Thyroid gland (tissue), 4 donors: ENCODE results near the gene FAM180A. TPM values are rescaled to one million over a fixed set of nuclear protein-coding genes. Genes with fewer than 3 reads are reported as not detected.

Source experiments
- DNase-seq, 2 donors: peaks; one replicate each; pipeline ENCODE4 v3.0.0-alpha.2; 2019
- H3K27ac ChIP-seq, 3 donors: fragments of 200-600 bp; sonication (generic); 1 replicate in 2 of 3; 2 replicates in 1 of 3; pipeline ENCODE4 v1.5.1; 2016 to 2019; ENCODE audit warnings: mild to moderate bottlenecking in 1 of 3, moderate library complexity in 1 of 3
- H3K27me3 ChIP-seq: fragments of 200-600 bp; sonication (generic); one replicate; pipeline ENCODE4 v1.5.1; 2019
- H3K36me3 ChIP-seq, 2 donors: fragments of 200-600 bp; sonication (generic); one replicate each; pipeline ENCODE4 v1.5.1; 2016 to 2019
- H3K4me1 ChIP-seq, 2 donors: fragments of 200-600 bp; sonication (generic); one replicate each; pipeline ENCODE4 v1.5.1; 2017 to 2019
- H3K4me3 ChIP-seq, 3 donors: fragments of 200-600 bp; sonication (generic); replicated peaks in 1 of 3; 1 replicate in 2 of 3; 2 replicates in 1 of 3; pipeline ENCODE4 v1.5.1; 2016; ENCODE audit warnings: mild to moderate bottlenecking in 1 of 3
- H3K9me3 ChIP-seq: fragments of 200-600 bp; sonication (generic); one replicate; pipeline ENCODE4 v1.5.1; 2017
- POLR2A ChIP-seq, 2 donors: fragments of 450-650 bp; IDR thresholded peaks; one replicate each; pipeline ENCODE4 v1.6.1; 2017; ENCODE audit warnings: antibody characterized with exemption in 2 of 2, mild to moderate bottlenecking in 2 of 2, moderate library complexity in 1 of 2
- WGBS, 2 donors: methylation state at CpG; one replicate each; pipeline ENCODE4 v1.1.5; 2017; 5-methylcytosine and 5-hydroxymethylcytosine counted together
- intact Hi-C: fragments of 100-400 bp; cut with DNase I; formaldehyde crosslinking; loops from one replicate; pipeline ENCODE4 v1.15.1; 2023
- total RNA-seq, 4 donors: library from RNA; depleted of rRNA; stranded (reverse); fragments of >200 nt; gene quantifications; one replicate each; pipeline ENCODE4 v1.2.3, GENCODE V29; 2016
- TF ChIP-seq, protein P1 (sequence below), 6 experiments: fragments of 200-600 bp in 3 of 6; fragments of 450-650 bp in 3 of 6; sonication (generic) in 3 of 6; IDR thresholded peaks; one replicate each; pipeline ENCODE4 v1.5.1; 2016 to 2019; ENCODE audit warnings: antibody characterized with exemption in 6 of 6, mild to moderate bottlenecking in 2 of 6, inconsistent platforms in 1 of 6, moderate library complexity in 1 of 6

The FAM180A gene
- total RNA-seq, 4 donors from 2014 or later: 2.7 to 5.0 (median 3.5) TPM

- Histone ChIP-seq H3K4me3 (no peak overlapping the region), H3K4me1 (peaks cover 12% of the 10 kb centered on the region in 2 donors), H3K9me3 (no peaks in the 10 kb centered on the region), H3K36me3 (no peaks in the 10 kb centered on the region), H3K27me3 (no peaks in the 10 kb centered on the region), H3K27ac (no peak overlapping the region)
- TF ChIP-seq POLR2A (IDR thresholded peaks at IDR 0.05): no peak
- TF ChIP-seq, protein P1, sequence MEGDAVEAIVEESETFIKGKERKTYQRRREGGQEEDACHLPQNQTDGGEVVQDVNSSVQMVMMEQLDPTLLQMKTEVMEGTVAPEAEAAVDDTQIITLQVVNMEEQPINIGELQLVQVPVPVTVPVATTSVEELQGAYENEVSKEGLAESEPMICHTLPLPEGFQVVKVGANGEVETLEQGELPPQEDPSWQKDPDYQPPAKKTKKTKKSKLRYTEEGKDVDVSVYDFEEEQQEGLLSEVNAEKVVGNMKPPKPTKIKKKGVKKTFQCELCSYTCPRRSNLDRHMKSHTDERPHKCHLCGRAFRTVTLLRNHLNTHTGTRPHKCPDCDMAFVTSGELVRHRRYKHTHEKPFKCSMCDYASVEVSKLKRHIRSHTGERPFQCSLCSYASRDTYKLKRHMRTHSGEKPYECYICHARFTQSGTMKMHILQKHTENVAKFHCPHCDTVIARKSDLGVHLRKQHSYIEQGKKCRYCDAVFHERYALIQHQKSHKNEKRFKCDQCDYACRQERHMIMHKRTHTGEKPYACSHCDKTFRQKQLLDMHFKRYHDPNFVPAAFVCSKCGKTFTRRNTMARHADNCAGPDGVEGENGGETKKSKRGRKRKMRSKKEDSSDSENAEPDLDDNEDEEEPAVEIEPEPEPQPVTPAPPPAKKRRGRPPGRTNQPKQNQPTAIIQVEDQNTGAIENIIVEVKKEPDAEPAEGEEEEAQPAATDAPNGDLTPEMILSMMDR (IDR thresholded peaks at IDR 0.05): no peak
- DNase-seq: no peak
- intact Hi-C loops: no loop called here
- WGBS, 2 donors: 86 to 88% methylated on average over 7 of the region's 7 CpGs
Observed at GRCh38 chr7:135706858-135707569, 41.6 kb downstream of the FAM180A start.

- WGBS, 2 donors: 89 to 91% methylated on average over 20 of the region's 20 CpGs
- TF ChIP-seq, protein P1 (IDR thresholded peaks at IDR 0.05): no peak
- no peak for TF ChIP-seq POLR2A (IDR thresholded peaks at IDR 0.05)
- DNase-seq: no peak
Observed at GRCh38 chr7:135706038-135706742, 42.4 kb downstream of the FAM180A start.

GRCh38 chr7:135704698-135705097 lies 43.9 kb downstream of the FAM180A start:
- H3K27ac ChIP-seq: no peak overlapping the region
- H3K27me3 ChIP-seq: no peaks in the 10 kb centered on the region
- DNase-seq: no peak
- intact Hi-C loops: no loop called here
- H3K4me3 ChIP-seq: no peak overlapping the region
- H3K4me1 ChIP-seq: peaks cover under 1% of the 10 kb centered on the region in 2 donors
- 74 to 81% methylated on average over 5 of the region's 5 CpGs for WGBS, 2 donors
- TF ChIP-seq, protein P1 (IDR thresholded peaks at IDR 0.05): no peak
- no peak for TF ChIP-seq POLR2A (IDR thresholded peaks at IDR 0.05)
- H3K9me3 ChIP-seq: no peaks in the 10 kb centered on the region
- no peaks in the 10 kb centered on the region for H3K36me3 ChIP-seq

More at GRCh38 chr7:135706038-135706742, 42.4 kb downstream of the FAM180A start:
- Histone ChIP-seq H3K4me3 (no peak overlapping the region), H3K27me3 (no peaks in the 10 kb centered on the region), H3K27ac (no peak overlapping the region), H3K36me3 (no peaks in the 10 kb centered on the region), H3K9me3 (no peaks in the 10 kb centered on the region), H3K4me1 (peaks cover 10 to 12% of the 10 kb centered on the region in 2 donors)
- intact Hi-C loops: no loop called here

DNA sequence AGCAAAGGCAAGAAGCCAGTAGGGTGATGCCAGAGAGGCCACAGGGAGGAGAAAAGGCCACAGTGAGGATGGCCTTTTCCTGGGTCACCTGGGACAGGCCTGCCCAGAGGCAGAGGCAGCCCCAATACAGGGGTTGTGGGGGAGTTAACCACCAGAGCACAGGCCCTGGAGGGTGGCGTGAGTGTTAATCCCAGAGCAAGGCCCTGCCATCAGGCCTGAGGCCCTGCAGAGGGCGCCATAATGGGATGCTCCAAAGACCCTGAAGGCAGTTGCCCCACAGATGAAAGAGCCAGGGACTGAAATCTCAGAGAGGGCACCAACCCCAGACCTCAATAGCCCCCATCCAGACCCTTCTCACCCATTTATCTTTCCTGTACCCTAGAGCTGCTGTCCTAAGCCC lies 44.5 kb downstream of the FAM180A start:
- Histone ChIP-seq H3K9me3 (no peaks in the 10 kb centered on the region), H3K27me3 (no peaks in the 10 kb centered on the region), H3K27ac (no peak overlapping the region), H3K4me3 (no peak overlapping the region), H3K36me3 (no peaks in the 10 kb centered on the region), H3K4me1 (no peaks in the 10 kb centered on the region)
- WGBS, 2 donors: 86% methylated on average over 2 of the region's 2 CpGs; no CpG with 5 or more reads in 1 of the 2 donors
- no peak for DNase-seq
- intact Hi-C loops: no loop called here
- no peak for TF ChIP-seq POLR2A (IDR thresholded peaks at IDR 0.05)
- TF ChIP-seq, protein P1 (IDR thresholded peaks at IDR 0.05): no peak
